Measurements from ENCODE around the gene TSC22D3.

DNA sequence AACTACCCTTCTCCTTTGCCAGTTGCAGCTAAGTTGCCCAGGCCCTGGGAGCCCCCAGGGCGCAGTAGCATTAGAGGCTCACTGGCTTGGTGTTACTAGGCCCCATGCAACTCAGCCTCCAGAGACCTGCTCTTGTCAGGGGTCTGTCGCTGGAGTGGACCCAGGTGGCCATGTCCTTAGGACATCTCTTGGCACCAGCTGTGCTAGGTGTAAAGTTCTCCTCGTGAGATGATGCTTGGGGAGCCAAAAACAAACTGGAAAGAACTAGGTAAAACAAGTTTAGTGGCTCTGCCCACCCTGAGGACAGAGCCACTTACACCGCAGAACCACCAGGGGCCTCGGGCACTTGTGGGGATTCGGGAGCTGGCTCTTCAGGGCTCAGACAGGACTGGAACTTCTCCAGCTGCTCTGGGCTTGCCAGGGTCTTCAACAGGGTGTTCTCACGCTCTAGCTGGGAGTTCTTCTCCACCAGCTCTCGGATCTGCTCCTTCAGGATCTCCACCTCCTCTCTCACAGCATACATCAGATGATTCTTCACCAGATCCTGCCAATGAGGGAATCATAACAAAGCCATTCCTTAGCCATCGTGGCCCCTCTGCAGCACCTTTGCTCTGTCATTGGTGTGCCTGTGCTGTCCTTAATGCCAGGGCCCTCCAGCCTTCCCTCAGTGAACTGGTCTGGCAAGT is 61.2 kb downstream of the TSC22D3 start:
- TF ChIP-seq CTCF (IDR thresholded peaks at IDR 0.05) (peak in 3 of 6 experiments; percentile 12 to 34 (median 12)), POLR2A (IDR thresholded peaks at IDR 0.05) (peak in 1 of 2 donors; percentile 17)
